H9 (cell line): ENCODE results near the gene EZH2. TPM values are rescaled to one million over a fixed set of nuclear protein-coding genes. Genes with fewer than 3 reads are reported as not detected.

Source experiments
- DNase-seq: peaks from one replicate; pipeline ENCODE4 v3.0.0-alpha.2; 2017
- H2AFZ ChIP-seq: one replicate; pipeline ENCODE4 v1.6.1; 2013; ENCODE audit warnings: mild to moderate bottlenecking, low read length, control low read depth, moderate library complexity
- H2AK5ac ChIP-seq: 2 replicates; pipeline ENCODE4 v1.6.1; 2013; ENCODE audit warnings: low read length, control low read depth, mixed read lengths; ENCODE audit not compliant: insufficient read length
- H2BK120ac ChIP-seq: one replicate; pipeline ENCODE4 v1.6.1; 2013; ENCODE audit warnings: low read depth, mild to moderate bottlenecking, low read length, control low read depth, inconsistent platforms; ENCODE audit not compliant: poor library complexity, severe bottlenecking
- H2BK12ac ChIP-seq: 2 replicates; pipeline ENCODE4 v1.6.1; 2013; ENCODE audit warnings: low read length, control low read depth, mixed read lengths, low read depth; ENCODE audit not compliant: insufficient read length
- H2BK15ac ChIP-seq: 2 replicates; pipeline ENCODE4 v1.6.1; 2013; ENCODE audit warnings: low read depth, low read length, control low read depth
- H2BK20ac ChIP-seq: one replicate; pipeline ENCODE4 v1.6.1; 2013; ENCODE audit warnings: low read depth, mild to moderate bottlenecking, low read length, control low read depth, inconsistent platforms; ENCODE audit not compliant: poor library complexity, severe bottlenecking
- H2BK5ac ChIP-seq: 2 replicates; pipeline ENCODE4 v1.6.1; 2013; ENCODE audit warnings: low read length, control low read depth, mixed read lengths; ENCODE audit not compliant: insufficient read length
- H3K14ac ChIP-seq: 2 replicates; pipeline ENCODE4 v1.6.1; 2013; ENCODE audit warnings: low read length, control low read depth; ENCODE audit not compliant: insufficient read depth
- H3K18ac ChIP-seq: 2 replicates; pipeline ENCODE4 v1.6.1; 2013; ENCODE audit warnings: low read depth, mild to moderate bottlenecking, mixed read lengths, low read length, control low read depth; ENCODE audit not compliant: insufficient read length
- H3K23ac ChIP-seq: 2 replicates; pipeline ENCODE4 v1.6.1; 2013; ENCODE audit warnings: low read length, control low read depth, mixed read lengths, low read depth; ENCODE audit not compliant: insufficient read length
- H3K23me2 ChIP-seq: 2 replicates; pipeline ENCODE4 v1.6.1; 2013; ENCODE audit warnings: low read depth, mild to moderate bottlenecking, mixed read lengths, low read length, control low read depth; ENCODE audit not compliant: insufficient read length, poor library complexity, severe bottlenecking
- H3K27ac ChIP-seq: 2 replicates; pipeline ENCODE4 v1.5.1; 2013; ENCODE audit warnings: low read length, control low read depth, mixed read lengths, low read depth; ENCODE audit not compliant: insufficient read length
- H3K27me3 ChIP-seq: 2 replicates; pipeline ENCODE4 v1.6.1; 2013; ENCODE audit warnings: low read length, control low read depth, inconsistent platforms; ENCODE audit not compliant: insufficient read depth
- H3K4ac ChIP-seq: 2 replicates; pipeline ENCODE4 v1.6.1; 2013; ENCODE audit warnings: low read depth, mild to moderate bottlenecking, control low read depth, inconsistent platforms, low read length, moderate library complexity
- H3K4me1 ChIP-seq: 2 replicates; pipeline ENCODE4 v1.6.1; 2013; ENCODE audit warnings: low read length, control low read depth, inconsistent platforms; ENCODE audit not compliant: insufficient read depth
- H3K4me2 ChIP-seq: 2 replicates; pipeline ENCODE4 v1.6.1; 2013; ENCODE audit warnings: low read length, control low read depth, mixed read lengths; ENCODE audit not compliant: insufficient read length, insufficient read depth
- H3K56ac ChIP-seq: 2 replicates; pipeline ENCODE4 v1.6.1; 2013; ENCODE audit warnings: low read depth, mild to moderate bottlenecking, mixed read lengths, low read length, control low read depth; ENCODE audit not compliant: insufficient read length
- H3K79me1 ChIP-seq: 2 replicates; pipeline ENCODE4 v1.6.1; 2013; ENCODE audit warnings: low read depth, mild to moderate bottlenecking, moderate library complexity, low read length, control low read depth, inconsistent platforms; ENCODE audit not compliant: insufficient read depth, poor library complexity, severe bottlenecking
- H3K79me2 ChIP-seq: 2 replicates; pipeline ENCODE4 v1.6.1; 2013; ENCODE audit warnings: low read length, control low read depth, inconsistent platforms; ENCODE audit not compliant: insufficient read depth
- H3K9ac ChIP-seq: 2 replicates; pipeline ENCODE4 v1.6.1; 2013; ENCODE audit warnings: low read length, control low read depth, mixed read lengths; ENCODE audit not compliant: insufficient read length; ENCODE audit errors: extremely low read depth
- H3K9me3 ChIP-seq: one replicate; pipeline ENCODE4 v1.6.1; 2013; ENCODE audit warnings: low read depth, low read length, inconsistent platforms; ENCODE audit not compliant: control insufficient read depth
- H3T11ph ChIP-seq: one replicate; pipeline ENCODE4 v1.6.1; 2013; ENCODE audit warnings: mild to moderate bottlenecking, low read length, control low read depth, inconsistent platforms
- H4K20me1 ChIP-seq: one replicate; pipeline ENCODE4 v1.6.1; 2013; ENCODE audit not compliant: control insufficient read depth, insufficient read length, insufficient read depth
- H4K5ac ChIP-seq: 2 replicates; pipeline ENCODE4 v1.6.1; 2013; ENCODE audit warnings: low read depth, mild to moderate bottlenecking, mixed read lengths, low read length, control low read depth; ENCODE audit not compliant: insufficient read length
- H4K8ac ChIP-seq: replicated peaks from 2 replicates; pipeline ENCODE4 v1.6.1; 2013; ENCODE audit warnings: low read length, control low read depth, mixed read lengths, low read depth; ENCODE audit not compliant: insufficient read length
- H4K91ac ChIP-seq: 2 replicates; pipeline ENCODE4 v1.6.1; 2013; ENCODE audit warnings: low read depth, mild to moderate bottlenecking, moderate library complexity, mixed read lengths, low read length, control low read depth; ENCODE audit not compliant: insufficient read length
- H3K27ac Mint-ChIP-seq, 3 experiments: 2 replicates in 2 of 3; 3 replicates in 1 of 3; pipeline ENCODE4 v1.8.0; 2020 to 2021; ENCODE audit warnings: mixed read lengths in 3 of 3, mild to moderate bottlenecking in 1 of 3, moderate library complexity in 1 of 3
- H3K27me3 Mint-ChIP-seq: 2 replicates; pipeline ENCODE4 v1.8.0; 2021; ENCODE audit warnings: low read depth, mild to moderate bottlenecking, moderate library complexity, mixed read lengths
- H3K36me3 Mint-ChIP-seq, 3 experiments: 2 replicates in 2 of 3; 3 replicates in 1 of 3; pipeline ENCODE4 v1.8.0; 2020 to 2021; ENCODE audit warnings: low read depth in 3 of 3, mixed read lengths in 3 of 3; ENCODE audit not compliant: insufficient read depth in 1 of 3
- H3K4me1 Mint-ChIP-seq, 2 experiments: 2 replicates each; pipeline ENCODE4 v1.8.0; 2020; ENCODE audit warnings: mixed read lengths in 2 of 2
- H3K4me3 Mint-ChIP-seq, 2 experiments: 2 replicates in 1 of 2; 3 replicates in 1 of 2; pipeline ENCODE4 v1.8.0; 2020 to 2021; ENCODE audit warnings: mild to moderate bottlenecking in 2 of 2, mixed read lengths in 2 of 2, moderate library complexity in 1 of 2
- H3K9me3 Mint-ChIP-seq, 2 experiments: 2 replicates in 1 of 2; 3 replicates in 1 of 2; pipeline ENCODE4 v1.8.0; 2020; ENCODE audit warnings: mild to moderate bottlenecking in 2 of 2, mixed read lengths in 2 of 2, moderate library complexity in 1 of 2
- WGBS: extraction: QIAGEN DNeasy Blood & Tissue Kit; methylation state at CpG from one replicate; pipeline ENCODE4 v1.1.7; 2013; ENCODE audit warnings: missing lambda C conversion rate, low lambda C conversion rate, mixed read lengths; ENCODE audit not compliant: insufficient read length; ENCODE audit errors: extremely low coverage; 5-methylcytosine and 5-hydroxymethylcytosine counted together
- total RNA-seq: library from RNA; stranded (reverse); gene quantifications from 2 replicates; pipeline ENCODE4 v1.2.1, GENCODE V29; 2021
- TF ChIP-seq, protein P1 (sequence below): fragments of 200-600 bp; sonication (generic); conservative IDR thresholded peaks from 3 replicates; pipeline ENCODE4 v1.8.0; 2021; ENCODE audit warnings: antibody characterized with exemption, mild to moderate bottlenecking

Gene EZH2
- total RNA-seq, 1 experiment from 2014 or later = 41.3 TPM

DNA sequence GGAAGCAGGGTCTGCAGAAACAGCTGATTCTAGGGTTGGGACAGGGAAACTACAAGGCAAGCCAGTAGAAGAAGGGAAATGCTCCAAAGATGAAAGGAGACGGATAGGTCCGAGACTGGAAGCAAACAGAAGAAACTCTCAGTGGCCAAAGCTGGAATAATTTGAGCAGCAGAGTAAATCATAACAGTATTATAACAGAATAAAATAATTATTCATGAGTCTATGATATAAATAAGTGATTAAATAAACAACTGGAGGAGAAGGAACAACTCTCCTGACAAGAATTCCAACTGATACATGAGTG is 27.6 kb downstream of the EZH2 start:
- Histone ChIP-seq H3K56ac (no peak overlapping the region), H3K4me2 (no peak overlapping the region), H2BK15ac (no peak overlapping the region), H3K79me2 (peaks cover 35% of the 10 kb centered on the region; the same call in 1 of the 2 replicates), H3K18ac (no peak overlapping the region), H2BK20ac (no peak overlapping the region), H2AFZ (no peak overlapping the region), H2BK12ac (no peak overlapping the region), H4K91ac (no peak overlapping the region), H3K27me3 (no peaks in the 10 kb centered on the region), H2BK5ac (no peak overlapping the region), H3T11ph (no peak overlapping the region), H3K23ac (no peak overlapping the region), H3K9me3 (no peaks in the 10 kb centered on the region), H3K27ac (no peak overlapping the region), H3K23me2 (no peaks in the 10 kb centered on the region), H3K9ac (no peak overlapping the region), H4K8ac (no peak overlapping the region), H2AK5ac (no peak overlapping the region), H3K79me1 (peaks cover 4% of the 10 kb centered on the region), H3K4me1 (no peaks in the 10 kb centered on the region; the same call in 1 of the 2 replicates), H3K14ac (no peak overlapping the region), H3K4ac (no peak overlapping the region), H2BK120ac (no peak overlapping the region), H4K5ac (no peak overlapping the region), H4K20me1 (no peaks in the 10 kb centered on the region)
- TF ChIP-seq, protein P1, sequence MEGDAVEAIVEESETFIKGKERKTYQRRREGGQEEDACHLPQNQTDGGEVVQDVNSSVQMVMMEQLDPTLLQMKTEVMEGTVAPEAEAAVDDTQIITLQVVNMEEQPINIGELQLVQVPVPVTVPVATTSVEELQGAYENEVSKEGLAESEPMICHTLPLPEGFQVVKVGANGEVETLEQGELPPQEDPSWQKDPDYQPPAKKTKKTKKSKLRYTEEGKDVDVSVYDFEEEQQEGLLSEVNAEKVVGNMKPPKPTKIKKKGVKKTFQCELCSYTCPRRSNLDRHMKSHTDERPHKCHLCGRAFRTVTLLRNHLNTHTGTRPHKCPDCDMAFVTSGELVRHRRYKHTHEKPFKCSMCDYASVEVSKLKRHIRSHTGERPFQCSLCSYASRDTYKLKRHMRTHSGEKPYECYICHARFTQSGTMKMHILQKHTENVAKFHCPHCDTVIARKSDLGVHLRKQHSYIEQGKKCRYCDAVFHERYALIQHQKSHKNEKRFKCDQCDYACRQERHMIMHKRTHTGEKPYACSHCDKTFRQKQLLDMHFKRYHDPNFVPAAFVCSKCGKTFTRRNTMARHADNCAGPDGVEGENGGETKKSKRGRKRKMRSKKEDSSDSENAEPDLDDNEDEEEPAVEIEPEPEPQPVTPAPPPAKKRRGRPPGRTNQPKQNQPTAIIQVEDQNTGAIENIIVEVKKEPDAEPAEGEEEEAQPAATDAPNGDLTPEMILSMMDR = 0 out of 3 replicates have a peak, but pooled peaks have one; percentile 34
- DNase-seq = no peak
- Mint-ChIP-seq H3K36me3 (peaks cover 0 to 4% (median 0%) of the 10 kb centered on the region in 3 experiments; a peak in 1 of 7 replicates), H3K9me3 (no peaks in the 10 kb centered on the region), H3K4me3 (no peak overlapping the region), H3K4me1 (peaks cover 18 to 24% of the 10 kb centered on the region in 2 experiments), H3K27ac (peak overlapping the region in 1 of 3 experiments; percentile 53; a peak in 1 of 7 replicates), H3K27me3 (no peaks in the 10 kb centered on the region)
- WGBS = no CpG with 5 or more reads among the region's 2 CpGs
